Measurements from ENCODE around the gene ZNHIT3.

GRCh38 chr17:36494674-36495073, 8.2 kb downstream of the ZNHIT3 start:
- no peak for TF ChIP-seq CTCF (IDR thresholded peaks at IDR 0.05 in 2 of 3, conservative IDR thresholded peaks at IDR 0.05 in 1 of 3; ENCODE audit: control insufficient read depth in 2 of 3, extremely low read depth in 1 of 3, insufficient read depth in 1 of 3, low read depth in 3 of 3, low read length in 3 of 3)
- TF ChIP-seq JUNB (IDR thresholded peaks at IDR 0.05): no peak
- TF ChIP-seq ZBTB11 (CRISPR knock-in tag; IDR thresholded peaks at IDR 0.05): no peak
- TF ChIP-seq POLR2A (IDR thresholded peaks at IDR 0.05; ENCODE audit: low read depth, low read length): no peak
- no peak for TF ChIP-seq POLR2AphosphoS5 (IDR thresholded peaks at IDR 0.05; ENCODE audit: low read length)
- TF ChIP-seq E2F4 (IDR thresholded peaks at IDR 0.05; ENCODE audit: low read depth, low read length): no peak
